GM21825 (cell line): ENCODE data around the gene IGFBP5.

Source experiments
- ATAC-seq: cut with Tn5 transposase; IDR thresholded peaks from one replicate; pipeline ENCODE4 v1.9.1; 2021; ENCODE audit warnings: mild to moderate bottlenecking, moderate library complexity; ENCODE audit not compliant: unreplicated experiment

IGFBP5 gene

GRCh38 chr2:216715402-216715974 lies 20.1 kb upstream of the IGFBP5 start:
- no peak for ATAC-seq

- no peak for ATAC-seq
Measured at GRCh38 chr2:216714376-216714775, 19.0 kb upstream of the IGFBP5 start.

GRCh38 chr2:216713691-216714336 lies 18.5 kb upstream of the IGFBP5 start:
- ATAC-seq, result no peak

- ATAC-seq, result no peak
Measured at GRCh38 chr2:216711348-216711747, 16.0 kb upstream of the IGFBP5 start.

GRCh38 chr2:216710551-216711301 lies 15.4 kb upstream of the IGFBP5 start:
- no peak for ATAC-seq

- ATAC-seq, result no peak
Measured at GRCh38 chr2:216702756-216703155, 7.4 kb upstream of the IGFBP5 start.

- no peak for ATAC-seq
Measured at GRCh38 chr2:216701544-216701943, 6.2 kb upstream of the IGFBP5 start.

GRCh38 chr2:216700781-216701180 lies 5.4 kb upstream of the IGFBP5 start:
- ATAC-seq, result no peak

- ATAC-seq, result no peak
Measured at GRCh38 chr2:216700088-216700567, 4.8 kb upstream of the IGFBP5 start.

GRCh38 chr2:216698895-216699294 lies 3.5 kb upstream of the IGFBP5 start:
- ATAC-seq, result no peak

- no peak for ATAC-seq
Measured at GRCh38 chr2:216698293-216698692, 2.9 kb upstream of the IGFBP5 start.

- ATAC-seq, result no peak
Measured at GRCh38 chr2:216696751-216697560, 1.6 kb upstream of the IGFBP5 start.

- no peak for ATAC-seq
Measured at GRCh38 chr2:216696321-216696720, 972 bp upstream of the IGFBP5 start.

GRCh38 chr2:216694826-216695217 lies 527 bp downstream of the IGFBP5 start:
- ATAC-seq, result no peak

GRCh38 chr2:216694082-216694825 lies 1.1 kb downstream of the IGFBP5 start:
- ATAC-seq, result no peak

GRCh38 chr2:216693414-216694080 lies 1.8 kb downstream of the IGFBP5 start:
- no peak for ATAC-seq

- no peak for ATAC-seq
Measured at GRCh38 chr2:216692636-216693413, 2.5 kb downstream of the IGFBP5 start.

- ATAC-seq, result no peak
Measured at GRCh38 chr2:216690853-216691741, 4.3 kb downstream of the IGFBP5 start.
